Memory B cell (primary cell): ENCODE results near the gene MEPCE.

Source experiments
- ATAC-seq: fragments of 150-1000 bp; cut with Tn5 transposase; 2 replicates; pipeline ENCODE4 v1.10.0; 2021; ENCODE audit warnings: low read depth, mild to moderate bottlenecking, moderate library complexity
- DNase-seq, 2 donors: peaks; one replicate each; pipeline ENCODE4 v3.0.0; 2022; ENCODE audit warnings: low spot score in 2 of 2
- H3K27ac Mint-ChIP-seq: one replicate; pipeline ENCODE4 v1.8.0; 2022; ENCODE audit warnings: mild to moderate bottlenecking, moderate library complexity, mixed read lengths
- H3K27me3 Mint-ChIP-seq: one replicate; pipeline ENCODE4 v1.8.0; 2022; ENCODE audit warnings: mixed read lengths
- H3K36me3 Mint-ChIP-seq: one replicate; pipeline ENCODE4 v1.8.0; 2022; ENCODE audit warnings: mild to moderate bottlenecking, mixed read lengths
- H3K4me1 Mint-ChIP-seq: one replicate; pipeline ENCODE4 v1.8.0; 2022; ENCODE audit warnings: mixed read lengths
- H3K4me3 Mint-ChIP-seq: one replicate; pipeline ENCODE4 v1.8.0; 2022; ENCODE audit warnings: mild to moderate bottlenecking, moderate library complexity, mixed read lengths
- H3K9me3 Mint-ChIP-seq: one replicate; pipeline ENCODE4 v1.8.0; 2022; ENCODE audit warnings: mixed read lengths

MEPCE gene

GRCh38 chr7:100471021-100471420, 41.4 kb downstream of the MEPCE start:
- Mint-ChIP-seq H3K36me3 (peaks cover 17% of the 10 kb centered on the region), H3K27me3 (no peaks in the 10 kb centered on the region), H3K4me1 (peaks cover 25% of the 10 kb centered on the region), H3K4me3 (no peak overlapping the region), H3K9me3 (no peaks in the 10 kb centered on the region), H3K27ac (no peak overlapping the region)
- ATAC-seq (no peak), DNase-seq (no peak)

- Mint-ChIP-seq H3K36me3 (peaks cover 14% of the 10 kb centered on the region), H3K9me3 (no peaks in the 10 kb centered on the region), H3K27ac (peak overlapping the region; percentile 40), H3K4me1 (peaks cover 32% of the 10 kb centered on the region), H3K27me3 (no peaks in the 10 kb centered on the region), H3K4me3 (no peak overlapping the region)
- ATAC-seq (no peak), DNase-seq (no peak)
These were observed 42.7 kb downstream of the MEPCE start for GRCh38 chr7:100472121-100472851.

- peaks cover 13% of the 10 kb centered on the region for H3K36me3 Mint-ChIP-seq
- H3K27me3 Mint-ChIP-seq = no peaks in the 10 kb centered on the region
- no peak for DNase-seq
- no peak for ATAC-seq
- H3K4me3 Mint-ChIP-seq = no peak overlapping the region
- no peaks in the 10 kb centered on the region for H3K9me3 Mint-ChIP-seq
- peak overlapping the region; percentile 40 for H3K27ac Mint-ChIP-seq
- H3K4me1 Mint-ChIP-seq = peaks cover 33% of the 10 kb centered on the region
These were observed 43.3 kb downstream of the MEPCE start for GRCh38 chr7:100472854-100473499.

GRCh38 chr7:100475549-100475948, 45.9 kb downstream of the MEPCE start:
- Mint-ChIP-seq H3K4me1 (peaks cover 36% of the 10 kb centered on the region), H3K36me3 (peaks cover 12% of the 10 kb centered on the region), H3K27ac (peak overlapping the region; percentile 60), H3K27me3 (no peaks in the 10 kb centered on the region), H3K4me3 (peak overlapping the region; percentile 92), H3K9me3 (no peaks in the 10 kb centered on the region)
- ATAC-seq = no peak
- DNase-seq = no peak

GRCh38 chr7:100476101-100476780, 46.6 kb downstream of the MEPCE start:
- ATAC-seq (no peak), DNase-seq (no peak)
- Mint-ChIP-seq H3K9me3 (no peaks in the 10 kb centered on the region), H3K27ac (peak overlapping the region; percentile 88), H3K4me3 (peak overlapping the region; percentile 92), H3K36me3 (peaks cover 12% of the 10 kb centered on the region), H3K27me3 (no peaks in the 10 kb centered on the region), H3K4me1 (peaks cover 36% of the 10 kb centered on the region)

- Mint-ChIP-seq H3K27ac (peak overlapping the region; percentile 88), H3K4me1 (peaks cover 33% of the 10 kb centered on the region), H3K9me3 (no peaks in the 10 kb centered on the region), H3K36me3 (peaks cover 10% of the 10 kb centered on the region), H3K4me3 (peak overlapping the region; percentile 92), H3K27me3 (no peaks in the 10 kb centered on the region)
- ATAC-seq = no peak
- no peak for DNase-seq
These were observed 47.6 kb downstream of the MEPCE start for GRCh38 chr7:100476903-100477870.

GRCh38 chr7:100477871-100478267, 48.2 kb downstream of the MEPCE start:
- Mint-ChIP-seq H3K36me3 (peaks cover 10% of the 10 kb centered on the region), H3K27me3 (no peaks in the 10 kb centered on the region), H3K9me3 (no peaks in the 10 kb centered on the region), H3K4me1 (peaks cover 34% of the 10 kb centered on the region), H3K4me3 (peak overlapping the region; percentile 92), H3K27ac (peak overlapping the region; percentile 88)
- no peak for DNase-seq
- ATAC-seq = no peak

GRCh38 chr7:100478958-100479660, 49.5 kb downstream of the MEPCE start, which contains the start of gene TSC22D4:
Gene TSC22D4 (minus strand): TSS chr7:100479214. CDS start chr7:100478038, 1,176 bp downstream.
- ATAC-seq (peak; percentile 72), DNase-seq (peak; percentile 76 to 77)
- Mint-ChIP-seq H3K9me3 (no peaks in the 10 kb centered on the region), H3K27me3 (no peaks in the 10 kb centered on the region), H3K36me3 (peaks cover 9% of the 10 kb centered on the region), H3K4me1 (peaks cover 29% of the 10 kb centered on the region), H3K27ac (peak within 1 kb of the TSS; percentile 88), H3K4me3 (peak within 1 kb of the TSS; percentile 92)

- Mint-ChIP-seq H3K27me3 (peaks cover 3% of the 10 kb centered on the region), H3K27ac (no peak overlapping the region), H3K4me1 (peaks cover 18% of the 10 kb centered on the region), H3K4me3 (peak overlapping the region; percentile 41), H3K36me3 (peaks cover 3% of the 10 kb centered on the region), H3K9me3 (no peaks in the 10 kb centered on the region)
- ATAC-seq = no peak
- no peak for DNase-seq
These were observed 51.8 kb downstream of the MEPCE start for GRCh38 chr7:100481466-100481865.

GRCh38 chr7:100482728-100483089, 53.1 kb downstream of the MEPCE start:
- Mint-ChIP-seq H3K36me3 (no peaks in the 10 kb centered on the region), H3K4me1 (peaks cover 11% of the 10 kb centered on the region), H3K27ac (no peak overlapping the region), H3K9me3 (no peaks in the 10 kb centered on the region), H3K27me3 (peaks cover 3% of the 10 kb centered on the region), H3K4me3 (peak overlapping the region; percentile 76)
- ATAC-seq (no peak), DNase-seq (no peak)

- ATAC-seq = peak; percentile 61
- H3K9me3 Mint-ChIP-seq = no peaks in the 10 kb centered on the region
These were observed 53.6 kb downstream of the MEPCE start for GRCh38 chr7:100483090-100483721.

More at GRCh38 chr7:100483090-100483721, 53.6 kb downstream of the MEPCE start:
- Mint-ChIP-seq H3K4me1 (peaks cover 9% of the 10 kb centered on the region), H3K27me3 (peaks cover 3% of the 10 kb centered on the region), H3K36me3 (no peaks in the 10 kb centered on the region), H3K27ac (no peak overlapping the region), H3K4me3 (peak overlapping the region; percentile 76)
- DNase-seq = peak; percentile 87 to 95
